GM12878 (cell line): Measurements from ENCODE around the gene LGALSL. TPM values are rescaled to one million over a fixed set of nuclear protein-coding genes. Genes with fewer than 3 reads are reported as not detected.

Experiments
- ATAC-seq: fragments of 200-7000 bp; cut with Tn5 transposase; 3 replicates; pipeline ENCODE4 v1.9.1; 2020; ENCODE audit warnings: mild to moderate bottlenecking, moderate library complexity
- BruUV-seq: library from RNA; stranded (reverse); fragments of 400-500 nt; replicated peaks from 2 replicates; lab custom pipeline; 2021; lab: Mats Ljungman, UMichigan
- CTCF ChIA-PET: fragments of 300-600 bp; sonication (Branson Sonifier 250); formaldehyde crosslinking; extraction: SDS; loops from one replicate; lab custom pipeline; 2021; ENCODE audit warnings: inconsistent platforms; lab: Yijun Ruan, JAX
- POLR2A ChIA-PET: fragments of 350-600 bp; formaldehyde crosslinking; extraction: SDS; loops from one replicate; lab custom pipeline; 2021; ENCODE audit warnings: inconsistent platforms; lab: Charles Lee
- RAD21 ChIA-PET: fragments of 300-600 bp; sonication (Branson Sonifier 250); formaldehyde crosslinking; loops from one replicate; lab custom pipeline; 2023; ENCODE audit warnings: antibody characterized with exemption; ENCODE audit not compliant: unreplicated experiment; lab: Charles Lee
- SMC1A ChIA-PET: fragments of 300-600 bp; sonication (Branson Sonifier 250); formaldehyde crosslinking; loops from one replicate; lab custom pipeline; 2023; ENCODE audit not compliant: unreplicated experiment, uncharacterized antibody; lab: Charles Lee
- DNase-seq: peaks from one replicate; pipeline ENCODE4 v3.0.0-alpha.2; 2011; ENCODE audit warnings: low read depth, low spot score
- FAIRE-seq: peaks from 3 replicates; lab custom pipeline; 2011; peaks lifted over from hg19 to GRCh38; lab: Jason Lieb, UNC
- H2AFZ ChIP-seq: 2 replicates; pipeline ENCODE4 v1.6.0; 2011; ENCODE audit warnings: low read depth, low read length, control low read depth; ENCODE audit not compliant: control insufficient read depth
- H3K27ac ChIP-seq: 2 replicates; pipeline ENCODE4 v1.5.1; 2011; ENCODE audit warnings: control low read depth; ENCODE audit not compliant: control insufficient read depth, insufficient read depth
- H3K27me3 ChIP-seq, 2 experiments: replicated peaks in 1 of 2; 2 replicates each; pipeline versions ENCODE4 v1.6.0 to v1.6.1; 2011; ENCODE audit warnings: low read length in 1 of 2; ENCODE audit not compliant: control insufficient read depth in 2 of 2, insufficient read depth in 2 of 2
- H3K36me3 ChIP-seq, 2 experiments: 2 replicates each; pipeline ENCODE4 v1.5.1; 2011; ENCODE audit warnings: low read length in 1 of 2; ENCODE audit not compliant: control insufficient read depth in 2 of 2, insufficient read depth in 2 of 2
- H3K4me1 ChIP-seq: 2 replicates; pipeline ENCODE4 v1.6.1; 2011; ENCODE audit warnings: mild to moderate bottlenecking, low read length, moderate library complexity, mixed read lengths; ENCODE audit not compliant: control insufficient read depth, insufficient read depth
- H3K4me2 ChIP-seq: 2 replicates; pipeline ENCODE4 v1.6.0; 2011; ENCODE audit warnings: control low read depth; ENCODE audit not compliant: control insufficient read depth, insufficient read depth
- H3K4me3 ChIP-seq: fragments of 200-600 bp; sonication (generic); 2 replicates; pipeline ENCODE4 v1.5.1; 2016
- H3K79me2 ChIP-seq: 2 replicates; pipeline ENCODE4 v1.6.0; 2011; ENCODE audit warnings: low read length; ENCODE audit not compliant: control insufficient read depth, insufficient read depth
- H3K9ac ChIP-seq: 2 replicates; pipeline ENCODE4 v1.8.0; 2011; ENCODE audit warnings: low read length, control low read depth, mixed read lengths; ENCODE audit not compliant: control insufficient read depth, insufficient read depth
- H3K9me3 ChIP-seq: replicated peaks from 3 replicates; pipeline ENCODE4 v1.5.1; 2011; ENCODE audit warnings: mild to moderate bottlenecking, low read length; ENCODE audit not compliant: control insufficient read depth, insufficient read depth
- H4K20me1 ChIP-seq: 2 replicates; pipeline ENCODE4 v1.6.0; 2011; ENCODE audit not compliant: control insufficient read depth, insufficient read depth
- BRCA1 ChIP-seq: IDR thresholded peaks from 2 replicates; pipeline ENCODE4 v1.6.1; 2011; ENCODE audit warnings: low read depth, low read length, improper control_type of control experiment
- CBFB ChIP-seq: IDR thresholded peaks from 2 replicates; pipeline ENCODE4 v1.6.1; 2016; ENCODE audit warnings: antibody characterized with exemption, low read depth
- CBX5 ChIP-seq: sonication (generic); IDR thresholded peaks from 2 replicates; pipeline ENCODE4 v1.6.1; 2016; ENCODE audit warnings: low read depth, moderate library complexity, mild to moderate bottlenecking, inconsistent platforms
- GABPA ChIP-seq: IDR thresholded peaks from 2 replicates; pipeline ENCODE4 v1.6.1; 2014; ENCODE audit warnings: antibody characterized with exemption, low read depth, mild to moderate bottlenecking, inconsistent platforms
- MYC ChIP-seq: IDR thresholded peaks from 2 replicates; pipeline ENCODE4 v1.6.1; 2011; ENCODE audit warnings: mild to moderate bottlenecking, low read length, moderate library complexity, inconsistent platforms; ENCODE audit not compliant: insufficient read depth, insufficient replicate concordance, insufficient read length, severe bottlenecking
- SKIL ChIP-seq: fragments of 450-650 bp; IDR thresholded peaks from 2 replicates; pipeline ENCODE4 v1.6.1; 2017; ENCODE audit warnings: mild to moderate bottlenecking, low read depth, inconsistent platforms; ENCODE audit not compliant: poor library complexity, severe bottlenecking
- STAT1 ChIP-seq: fragments of 450-650 bp; conservative IDR thresholded peaks from 2 replicates; pipeline ENCODE4 v1.6.1; 2014; ENCODE audit warnings: antibody characterized with exemption, mild to moderate bottlenecking
- SUZ12 ChIP-seq: fragments of 200-600 bp; sonication (generic); IDR thresholded peaks from one replicate; pipeline ENCODE4 v1.6.1; 2018; ENCODE audit warnings: antibody characterized with exemption, mild to moderate bottlenecking; ENCODE audit not compliant: unreplicated experiment
- TAF1 ChIP-seq: IDR thresholded peaks from 2 replicates; pipeline ENCODE4 v1.6.1; 2011; ENCODE audit warnings: mild to moderate bottlenecking, low read depth, low read length, borderline replicate concordance
- ZNF207 ChIP-seq: fragments of 450-650 bp; IDR thresholded peaks from 2 replicates; pipeline ENCODE4 v1.6.1; 2014; ENCODE audit warnings: antibody characterized with exemption, mild to moderate bottlenecking, borderline replicate concordance
- ZNF217 ChIP-seq: fragments of 450-650 bp; IDR thresholded peaks from 2 replicates; pipeline ENCODE4 v1.6.1; 2017; ENCODE audit warnings: antibody characterized with exemption, mild to moderate bottlenecking
- ZNF274 ChIP-seq: IDR thresholded peaks from one replicate; pipeline ENCODE4 v1.8.0; 2011; ENCODE audit not compliant: insufficient read length, insufficient read depth
- WGBS: methylation state at CpG from one replicate; pipeline ENCODE4 v1.1.6; 2016; ENCODE audit warnings: low lambda C conversion rate; ENCODE audit not compliant: insufficient replicate concordance, insufficient coverage; ENCODE audit errors: missing lambda C conversion rate; 5-methylcytosine and 5-hydroxymethylcytosine counted together
- in situ Hi-C: fragments of 300-500 bp; cut with MboI; formaldehyde crosslinking; loops from 9 replicates; pipeline ENCODE4 v1.14.3; 2018; ENCODE audit warnings: mixed read lengths
- intact Hi-C: fragments of 100-400 bp; cut with micrococcal nuclease; formaldehyde crosslinking; loops from one replicate; pipeline ENCODE4 v1.14.2; 2022; ENCODE audit not compliant: unreplicated experiment
- polyA plus RNA-seq, 11 experiments: library from polyadenylated mRNA; depleted of rRNA in 4 of 11; unstranded in 6 of 11; stranded (reverse) in 5 of 11; fragments of >200 nt; fragmentation: Nextera tagmentation in 4 of 11; fragmentation: Illumina TruSeq in 1 of 11; extraction: Ambion mirVana in 4 of 11; extraction: Trizol in 1 of 11; gene quantifications; 1 replicate in 1 of 11; 2 replicates in 10 of 11; pipeline versions ENCODE4 v1.2.1 to v1.2.3, GENCODE V29; 2011 to 2016; ENCODE audit warnings: inconsistent platforms in 2 of 11, missing spikeins in 2 of 11, low read depth in 1 of 11
- total RNA-seq, 4 experiments: library from RNA; depleted of rRNA in 3 of 4; stranded (reverse); fragments of >200 nt in 3 of 4; fragmentation: Illumina TruSeq in 1 of 4; extraction: Trizol in 1 of 4; gene quantifications; 2 replicates each; pipeline versions ENCODE4 v1.2.1 to v1.2.3, GENCODE V29; 2013 to 2021
- TF ChIP-seq, protein P1 (sequence below): IDR thresholded peaks from 2 replicates; pipeline ENCODE4 v1.6.1; 2012; ENCODE audit warnings: mild to moderate bottlenecking, low read depth, low read length
- TF ChIP-seq, protein P2 (sequence below): fragments of 450-650 bp; IDR thresholded peaks from 2 replicates; pipeline ENCODE4 v1.6.1; 2016; ENCODE audit warnings: mild to moderate bottlenecking, moderate library complexity, borderline replicate concordance

The LGALSL gene
- total and polyA plus RNA-seq, 10 of the 15 experiments (the other 5 are each of a cell fraction or from before 2014, with no cell fraction given) = 3.3 to 9.1 (median 4.9) TPM

DNA sequence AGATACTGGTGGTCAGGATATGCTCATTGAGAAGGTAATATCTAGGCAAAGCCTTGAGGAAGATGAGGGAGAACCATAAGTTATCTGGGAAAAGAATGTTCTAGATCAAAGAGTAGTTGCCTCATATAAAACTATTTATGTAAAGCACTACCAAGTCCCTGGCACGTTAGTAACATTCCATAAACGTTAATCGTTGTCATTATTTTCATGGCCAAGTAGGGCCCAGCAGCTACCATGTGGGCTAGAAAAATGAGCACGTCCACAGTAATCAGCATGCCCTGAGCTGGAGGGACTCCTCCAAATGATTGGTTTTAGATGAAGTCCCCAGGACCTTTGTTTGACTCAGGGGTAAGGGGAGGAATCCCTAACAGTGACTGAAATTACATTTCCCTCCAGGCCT, 37.5 kb downstream of the LGALSL start:
- Histone ChIP-seq H3K4me1 (peaks cover 5% of the 10 kb centered on the region), H3K27me3 (no peaks in the 10 kb centered on the region; a peak in 1 of 4 replicates), H3K27ac (no peak overlapping the region), H3K4me2 (no peak overlapping the region), H3K79me2 (no peaks in the 10 kb centered on the region), H3K36me3 (no peaks in the 10 kb centered on the region), H3K4me3 (no peak overlapping the region), H2AFZ (no peak overlapping the region), H4K20me1 (no peaks in the 10 kb centered on the region), H3K9ac (no peak overlapping the region), H3K9me3 (no peaks in the 10 kb centered on the region)
- intact Hi-C loops = no loop called here
- ChIA-PET CTCF (interaction anchor here (0.6 to 12.8 kb wide), 2 partner anchors 88 to 162 kb away, joined by 3 to 467 read pairs; no protein-coding TSS in a partner anchor), RAD21 (interaction anchor here (14.6 kb wide), 1 partner anchor 162 kb away, joined by 240 read pairs; no protein-coding TSS in a partner anchor), SMC1A (interaction anchor here (0.7 to 14.7 kb wide), 3 partner anchors 9 to 1005 kb away, joined by 3 to 300 read pairs (median 5); no protein-coding TSS in a partner anchor), POLR2A (interaction anchor here (0.6 kb wide), 1 partner anchor 136 kb away, joined by 4 read pairs; no protein-coding TSS in a partner anchor)
- FAIRE-seq = no peak
- 38% methylated on average over 4 of the region's 4 CpGs for WGBS
- DNase-seq = no peak
- no TSS peak for BruUV-seq
- ATAC-seq = no peak
- in situ Hi-C loops = no loop called here
- TF ChIP-seq SKIL (no peak), SUZ12 (no peak), TAF1 (no peak), CBX5 (no peak), ZNF217 (no peak), CBFB (no peak), ZNF274 (no peak), BRCA1 (no peak), STAT1 (no peak), ZNF207 (no peak), MYC (no peak), GABPA (no peak)
- TF ChIP-seq, protein P1, sequence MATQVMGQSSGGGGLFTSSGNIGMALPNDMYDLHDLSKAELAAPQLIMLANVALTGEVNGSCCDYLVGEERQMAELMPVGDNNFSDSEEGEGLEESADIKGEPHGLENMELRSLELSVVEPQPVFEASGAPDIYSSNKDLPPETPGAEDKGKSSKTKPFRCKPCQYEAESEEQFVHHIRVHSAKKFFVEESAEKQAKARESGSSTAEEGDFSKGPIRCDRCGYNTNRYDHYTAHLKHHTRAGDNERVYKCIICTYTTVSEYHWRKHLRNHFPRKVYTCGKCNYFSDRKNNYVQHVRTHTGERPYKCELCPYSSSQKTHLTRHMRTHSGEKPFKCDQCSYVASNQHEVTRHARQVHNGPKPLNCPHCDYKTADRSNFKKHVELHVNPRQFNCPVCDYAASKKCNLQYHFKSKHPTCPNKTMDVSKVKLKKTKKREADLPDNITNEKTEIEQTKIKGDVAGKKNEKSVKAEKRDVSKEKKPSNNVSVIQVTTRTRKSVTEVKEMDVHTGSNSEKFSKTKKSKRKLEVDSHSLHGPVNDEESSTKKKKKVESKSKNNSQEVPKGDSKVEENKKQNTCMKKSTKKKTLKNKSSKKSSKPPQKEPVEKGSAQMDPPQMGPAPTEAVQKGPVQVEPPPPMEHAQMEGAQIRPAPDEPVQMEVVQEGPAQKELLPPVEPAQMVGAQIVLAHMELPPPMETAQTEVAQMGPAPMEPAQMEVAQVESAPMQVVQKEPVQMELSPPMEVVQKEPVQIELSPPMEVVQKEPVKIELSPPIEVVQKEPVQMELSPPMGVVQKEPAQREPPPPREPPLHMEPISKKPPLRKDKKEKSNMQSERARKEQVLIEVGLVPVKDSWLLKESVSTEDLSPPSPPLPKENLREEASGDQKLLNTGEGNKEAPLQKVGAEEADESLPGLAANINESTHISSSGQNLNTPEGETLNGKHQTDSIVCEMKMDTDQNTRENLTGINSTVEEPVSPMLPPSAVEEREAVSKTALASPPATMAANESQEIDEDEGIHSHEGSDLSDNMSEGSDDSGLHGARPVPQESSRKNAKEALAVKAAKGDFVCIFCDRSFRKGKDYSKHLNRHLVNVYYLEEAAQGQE = no peak
- TF ChIP-seq, protein P2, sequence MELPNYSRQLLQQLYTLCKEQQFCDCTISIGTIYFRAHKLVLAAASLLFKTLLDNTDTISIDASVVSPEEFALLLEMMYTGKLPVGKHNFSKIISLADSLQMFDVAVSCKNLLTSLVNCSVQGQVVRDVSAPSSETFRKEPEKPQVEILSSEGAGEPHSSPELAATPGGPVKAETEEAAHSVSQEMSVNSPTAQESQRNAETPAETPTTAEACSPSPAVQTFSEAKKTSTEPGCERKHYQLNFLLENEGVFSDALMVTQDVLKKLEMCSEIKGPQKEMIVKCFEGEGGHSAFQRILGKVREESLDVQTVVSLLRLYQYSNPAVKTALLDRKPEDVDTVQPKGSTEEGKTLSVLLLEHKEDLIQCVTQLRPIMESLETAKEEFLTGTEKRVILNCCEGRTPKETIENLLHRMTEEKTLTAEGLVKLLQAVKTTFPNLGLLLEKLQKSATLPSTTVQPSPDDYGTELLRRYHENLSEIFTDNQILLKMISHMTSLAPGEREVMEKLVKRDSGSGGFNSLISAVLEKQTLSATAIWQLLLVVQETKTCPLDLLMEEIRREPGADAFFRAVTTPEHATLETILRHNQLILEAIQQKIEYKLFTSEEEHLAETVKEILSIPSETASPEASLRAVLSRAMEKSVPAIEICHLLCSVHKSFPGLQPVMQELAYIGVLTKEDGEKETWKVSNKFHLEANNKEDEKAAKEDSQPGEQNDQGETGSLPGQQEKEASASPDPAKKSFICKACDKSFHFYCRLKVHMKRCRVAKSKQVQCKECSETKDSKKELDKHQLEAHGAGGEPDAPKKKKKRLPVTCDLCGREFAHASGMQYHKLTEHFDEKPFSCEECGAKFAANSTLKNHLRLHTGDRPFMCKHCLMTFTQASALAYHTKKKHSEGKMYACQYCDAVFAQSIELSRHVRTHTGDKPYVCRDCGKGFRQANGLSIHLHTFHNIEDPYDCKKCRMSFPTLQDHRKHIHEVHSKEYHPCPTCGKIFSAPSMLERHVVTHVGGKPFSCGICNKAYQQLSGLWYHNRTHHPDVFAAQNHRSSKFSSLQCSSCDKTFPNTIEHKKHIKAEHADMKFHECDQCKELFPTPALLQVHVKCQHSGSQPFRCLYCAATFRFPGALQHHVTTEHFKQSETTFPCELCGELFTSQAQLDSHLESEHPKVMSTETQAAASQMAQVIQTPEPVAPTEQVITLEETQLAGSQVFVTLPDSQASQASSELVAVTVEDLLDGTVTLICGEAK = no peak
